ENCODE data around the gene EIF4G3. TPM values are rescaled to one million over a fixed set of nuclear protein-coding genes. Genes with fewer than 3 reads are reported as not detected.

EIF4G3 gene
- total RNA-seq, 4 donors from 2014 or later: 18.8 to 75.0 (median 34.9) TPM

- intact Hi-C loops (cut with DNase I; ENCODE audit: low total_unique reads): no loop called here
- Histone ChIP-seq H3K27ac (no peak overlapping the region), H3K27me3 (no peaks in the 10 kb centered on the region), H3K36me3 (no peaks in the 10 kb centered on the region), H3K4me1 (no peaks in the 10 kb centered on the region), H3K9me3 (no peaks in the 10 kb centered on the region), H3K4me3 (no peak overlapping the region)
- no peak for DNase-seq
- no peak for TF ChIP-seq POLR2A (IDR thresholded peaks at IDR 0.05)
- no peak for TF ChIP-seq CTCF (IDR thresholded peaks at IDR 0.05)
Measured at GRCh38 chr1:21048462-21048861, 128.2 kb downstream of the EIF4G3 start.

GRCh38 chr1:21046132-21046531, 130.6 kb downstream of the EIF4G3 start:
- Histone ChIP-seq H3K4me3 (no peak overlapping the region), H3K9me3 (no peaks in the 10 kb centered on the region), H3K36me3 (no peaks in the 10 kb centered on the region), H3K4me1 (no peaks in the 10 kb centered on the region), H3K27me3 (no peaks in the 10 kb centered on the region), H3K27ac (no peak overlapping the region)
- intact Hi-C loops (cut with DNase I; ENCODE audit: low total_unique reads): no loop called here
- no peak for DNase-seq
- TF ChIP-seq POLR2A (IDR thresholded peaks at IDR 0.05) (no peak), CTCF (IDR thresholded peaks at IDR 0.05) (no peak)

GRCh38 chr1:21045351-21045750, 131.3 kb downstream of the EIF4G3 start:
- TF ChIP-seq CTCF (IDR thresholded peaks at IDR 0.05) (no peak), POLR2A (IDR thresholded peaks at IDR 0.05) (no peak)

GRCh38 chr1:21042929-21043605, 133.6 kb downstream of the EIF4G3 start:
- H3K27me3 ChIP-seq: no peaks in the 10 kb centered on the region
- H3K9me3 ChIP-seq: no peaks in the 10 kb centered on the region
- no peak overlapping the region for H3K27ac ChIP-seq
- no peaks in the 10 kb centered on the region for H3K36me3 ChIP-seq
- H3K4me1 ChIP-seq: no peaks in the 10 kb centered on the region
- no peak overlapping the region for H3K4me3 ChIP-seq
- intact Hi-C loops (cut with DNase I; ENCODE audit: low total_unique reads): no loop called here
- no peak for TF ChIP-seq CTCF (IDR thresholded peaks at IDR 0.05)
- no peak for TF ChIP-seq POLR2A (IDR thresholded peaks at IDR 0.05)
- DNase-seq: no peak

More at GRCh38 chr1:21045351-21045750, 131.3 kb downstream of the EIF4G3 start:
- intact Hi-C loops (cut with DNase I; ENCODE audit: low total_unique reads): no loop called here
- Histone ChIP-seq H3K4me1 (no peaks in the 10 kb centered on the region), H3K9me3 (no peaks in the 10 kb centered on the region), H3K36me3 (no peaks in the 10 kb centered on the region), H3K27ac (peak overlapping the region; percentile 7 to 32), H3K27me3 (no peaks in the 10 kb centered on the region), H3K4me3 (no peak overlapping the region)
- no peak for DNase-seq

GRCh38 chr1:21041541-21041940, 135.2 kb downstream of the EIF4G3 start:
- no peaks in the 10 kb centered on the region for H3K36me3 ChIP-seq
- DNase-seq: no peak
- no peak overlapping the region for H3K27ac ChIP-seq
- intact Hi-C loops (cut with DNase I; ENCODE audit: low total_unique reads): no loop called here
- H3K27me3 ChIP-seq: no peaks in the 10 kb centered on the region
- no peaks in the 10 kb centered on the region for H3K4me1 ChIP-seq
- TF ChIP-seq POLR2A (IDR thresholded peaks at IDR 0.05): no peak
- TF ChIP-seq CTCF (IDR thresholded peaks at IDR 0.05): no peak
- H3K9me3 ChIP-seq: no peaks in the 10 kb centered on the region
- no peak overlapping the region for H3K4me3 ChIP-seq
